22Rv1 (cell line): ENCODE results near the gene ZSWIM5.

ENCODE experiments used
- CTCF ChIP-seq: fragments of 450-650 bp; IDR thresholded peaks from 2 replicates; pipeline ENCODE4 v1.5.1; 2017; ENCODE audit warnings: mild to moderate bottlenecking
- ZFX ChIP-seq: fragments of 450-650 bp; IDR thresholded peaks from 2 replicates; pipeline ENCODE4 v1.6.1; 2017; ENCODE audit warnings: antibody characterized with exemption, borderline replicate concordance

DNA sequence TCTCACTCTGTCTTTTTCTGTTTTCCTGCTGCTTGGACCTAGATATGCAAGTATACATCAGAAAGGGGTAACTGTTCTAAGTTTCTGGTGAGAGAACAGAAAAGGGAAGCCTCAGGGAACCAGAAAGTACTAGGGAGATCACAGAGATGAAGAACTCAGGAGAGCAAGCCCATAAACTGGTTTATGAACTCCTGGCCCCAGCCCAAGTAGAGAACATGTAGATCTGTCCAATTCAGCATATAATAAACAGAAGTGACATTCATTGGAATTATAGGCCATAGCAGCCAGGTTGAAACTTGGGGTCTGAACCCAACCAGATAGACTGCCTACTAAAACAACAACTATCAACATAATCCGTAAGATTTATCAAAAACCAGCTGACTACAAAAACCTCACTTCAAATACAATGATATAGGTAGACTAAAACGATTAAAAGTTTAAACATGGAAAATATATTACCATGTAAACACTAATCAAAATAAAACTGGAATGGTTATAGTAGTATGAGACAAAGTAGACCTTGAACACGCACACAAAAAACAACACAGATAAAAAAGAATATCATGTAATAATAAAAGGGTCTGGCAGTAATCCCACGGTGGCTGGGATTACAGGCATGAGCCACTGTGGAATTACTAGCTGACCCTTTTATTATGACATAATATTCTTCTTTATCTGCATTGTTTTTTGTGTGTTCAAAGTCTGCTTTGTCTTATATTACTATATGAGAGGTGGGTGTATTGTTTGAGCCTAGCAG lies 65.0 kb downstream of the ZSWIM5 start:
- TF ChIP-seq ZFX (no peak), CTCF (no peak)
